Urinary bladder (tissue), 4 donors: ENCODE data around the gene BTRC. TPM values are rescaled to one million over a fixed set of nuclear protein-coding genes. Genes with fewer than 3 reads are reported as not detected.
"Not testable (repeated sequence)": the region's sequence is repeated elsewhere in the genome, so short reads cannot be mapped to it uniquely, and the experiment has no call there.

Experiments
- DNase-seq: peaks from one replicate; pipeline ENCODE4 v3.0.0-alpha.2; 2015; ENCODE audit errors: extremely low spot score
- H3K27ac ChIP-seq: one replicate; pipeline ENCODE4 v1.5.1; 2013; ENCODE audit warnings: low read depth, mild to moderate bottlenecking, moderate library complexity
- H3K36me3 ChIP-seq: one replicate; pipeline ENCODE4 v1.6.1; 2013; ENCODE audit warnings: mild to moderate bottlenecking, moderate library complexity; ENCODE audit not compliant: insufficient read depth
- H3K4me1 ChIP-seq: one replicate; pipeline ENCODE4 v1.6.1; 2013; ENCODE audit warnings: mild to moderate bottlenecking, moderate library complexity; ENCODE audit not compliant: insufficient read depth
- H3K4me3 ChIP-seq: one replicate; pipeline ENCODE4 v1.5.1; 2013; ENCODE audit warnings: low read depth, low read length
- WGBS: extraction: QIAGEN DNeasy Blood & Tissue Kit; methylation state at CpG from one replicate; pipeline ENCODE4 v1.1.7; 2013; 5-methylcytosine and 5-hydroxymethylcytosine counted together
- polyA plus RNA-seq: library from polyadenylated mRNA; stranded (reverse); fragments of 200-250 nt; gene quantifications from one replicate; pipeline ENCODE4 v1.2.3, GENCODE V29; 2013
- small RNA-seq: library from RNA; depleted of rRNA; stranded (forward); fragments of <200 nt; gene quantifications from one replicate; pipeline ENCODE3, GENCODE V24; 2014
- total RNA-seq: library from RNA; depleted of rRNA; stranded (reverse); fragments of >200 nt; gene quantifications from one replicate; pipeline ENCODE4 v1.2.3, GENCODE V29; 2014
- donor health status: healthy with polysubstance abuse.
- donor health status: healthy.

BTRC gene
- total and polyA plus RNA-seq, 2 donors: 8.5 to 17.0 TPM

DNA sequence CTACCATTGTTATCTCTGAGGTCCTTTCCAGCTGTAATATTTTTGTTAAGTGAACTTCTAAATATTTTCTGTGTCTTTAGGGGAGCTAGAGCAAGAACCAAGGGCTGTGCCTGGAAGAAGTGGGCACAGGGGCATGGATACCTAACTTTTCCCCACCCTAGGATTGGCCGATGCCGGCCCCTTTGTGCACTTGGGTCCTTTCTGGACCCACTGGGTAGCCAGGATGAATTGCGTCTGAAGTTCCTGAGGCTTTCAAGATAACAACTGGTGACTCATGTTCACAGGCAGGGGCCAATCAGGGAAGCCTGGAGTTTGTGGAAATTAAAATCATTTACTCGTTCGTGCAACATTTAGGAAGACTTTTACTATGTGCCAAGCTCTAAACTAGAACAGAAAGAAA, 234.9 kb downstream of the BTRC start:
- no peak overlapping the region for H3K27ac ChIP-seq
- 55% methylated on average over 5 of the region's 5 CpGs for WGBS
- no peaks in the 10 kb centered on the region for H3K36me3 ChIP-seq
- H3K4me1 ChIP-seq: no peaks in the 10 kb centered on the region
- peak overlapping the region; percentile 83 for H3K4me3 ChIP-seq
- no peak for DNase-seq

DNA sequence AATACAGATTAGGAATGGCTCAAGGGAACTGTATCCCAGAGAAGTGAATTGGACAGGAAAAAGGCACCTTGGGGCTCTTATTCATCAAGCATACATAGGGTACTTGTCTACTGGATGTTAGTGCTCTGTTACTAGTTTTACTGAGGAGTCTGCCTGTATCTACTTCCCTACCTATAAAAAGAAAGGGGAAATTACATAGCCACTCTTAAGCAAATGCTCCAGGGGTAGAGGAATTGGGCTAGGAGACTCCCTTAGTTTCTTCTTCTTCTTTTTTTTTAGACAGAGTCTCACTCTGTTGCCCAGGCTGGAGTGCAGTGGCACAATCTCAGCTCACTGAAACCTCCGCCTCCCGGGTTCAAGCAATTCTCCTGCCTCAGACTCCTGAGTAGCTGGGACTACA, 239.4 kb downstream of the BTRC start:
- not testable (repeated sequence) for DNase-seq, H3K27ac ChIP-seq, H3K4me3 ChIP-seq, H3K4me1 ChIP-seq, H3K36me3 ChIP-seq
- 79% methylated on average over 2 of the region's 2 CpGs for WGBS

DNA sequence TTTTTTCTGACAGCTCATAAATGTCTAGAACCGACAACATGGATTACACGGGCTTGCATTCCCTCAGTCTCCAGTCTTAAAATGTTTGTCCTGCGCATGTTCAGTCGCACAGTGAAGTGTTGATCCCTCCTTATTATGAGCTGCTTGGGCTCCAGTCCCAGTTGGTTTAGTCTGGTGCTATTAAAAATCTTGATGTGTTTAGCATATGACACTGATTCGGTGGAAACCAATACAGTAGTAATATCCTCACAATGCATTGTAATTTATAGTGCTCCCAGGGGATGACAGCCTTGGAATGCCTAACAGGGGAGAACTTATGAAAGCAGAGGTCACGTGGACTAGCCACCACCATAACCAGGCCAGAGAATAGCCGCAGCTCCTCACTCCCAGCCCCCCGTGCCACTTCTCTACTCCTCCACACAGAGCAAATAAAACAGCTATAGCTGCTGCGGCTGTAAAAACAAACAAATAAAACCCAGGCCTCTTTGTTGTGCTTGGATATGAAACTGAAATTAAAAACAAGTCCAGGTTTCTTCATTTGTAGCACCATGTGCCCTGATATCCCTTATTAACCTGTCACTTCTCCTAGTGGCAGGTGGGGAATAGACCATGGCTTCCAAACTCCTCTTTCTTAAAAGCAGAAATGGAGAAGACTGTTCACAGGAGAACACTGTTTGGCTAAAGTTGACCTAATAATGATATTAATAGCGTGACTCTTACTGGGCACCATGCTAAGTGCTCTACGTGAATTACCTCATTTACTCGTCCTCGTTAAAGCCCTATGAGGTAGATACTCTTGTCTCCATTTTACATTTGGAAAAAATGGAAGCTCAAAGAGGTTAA, 241.8 kb downstream of the BTRC start:
- no peak for DNase-seq
- 69% methylated on average over 13 of the region's 13 CpGs for WGBS
- Histone ChIP-seq H3K4me3 (no peak overlapping the region), H3K27ac (no peak overlapping the region), H3K4me1 (no peaks in the 10 kb centered on the region), H3K36me3 (no peaks in the 10 kb centered on the region)

DNA sequence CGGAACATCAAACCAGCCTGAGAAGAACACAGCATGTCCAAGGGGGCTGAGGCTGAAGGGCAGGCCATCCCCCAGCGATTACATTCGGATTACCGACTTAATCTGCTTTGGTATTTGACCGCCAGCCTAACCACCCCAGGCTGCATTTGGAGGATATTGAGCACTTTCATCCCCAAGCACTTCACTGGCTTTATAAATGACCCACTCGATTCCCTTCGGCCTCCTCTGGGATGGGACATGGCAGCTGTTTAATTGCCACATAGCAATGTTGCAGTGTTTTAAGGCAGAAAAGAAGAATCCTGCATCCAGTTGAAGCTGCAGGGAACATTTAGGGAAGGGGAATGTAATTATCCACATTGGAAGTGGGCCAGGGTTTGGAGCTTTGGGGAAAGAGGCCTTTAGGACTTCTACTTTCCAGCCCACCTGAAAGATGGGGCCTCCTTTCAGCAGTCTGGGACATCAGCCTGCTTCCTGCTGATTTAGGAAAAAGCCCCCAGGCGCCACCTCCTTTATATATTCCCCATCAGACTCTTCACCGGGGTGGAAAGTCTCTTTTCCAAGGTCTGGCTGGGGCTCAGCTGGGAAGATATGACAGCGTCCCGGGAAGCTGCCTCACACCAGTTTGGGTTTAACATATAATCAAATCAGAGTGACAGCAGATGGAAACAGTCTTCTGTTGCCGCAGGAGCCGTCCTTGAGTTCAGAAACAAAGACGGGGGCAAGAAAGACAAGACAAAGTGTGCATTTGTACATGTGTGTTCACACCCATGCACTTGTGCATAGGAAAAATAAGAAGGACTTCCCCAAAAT, 243.3 kb downstream of the BTRC start:
- Histone ChIP-seq H3K4me3 (no peak overlapping the region), H3K36me3 (no peaks in the 10 kb centered on the region), H3K4me1 (no peaks in the 10 kb centered on the region), H3K27ac (no peak overlapping the region)
- DNase-seq: no peak
- 69% methylated on average over 14 of the region's 14 CpGs for WGBS

DNA sequence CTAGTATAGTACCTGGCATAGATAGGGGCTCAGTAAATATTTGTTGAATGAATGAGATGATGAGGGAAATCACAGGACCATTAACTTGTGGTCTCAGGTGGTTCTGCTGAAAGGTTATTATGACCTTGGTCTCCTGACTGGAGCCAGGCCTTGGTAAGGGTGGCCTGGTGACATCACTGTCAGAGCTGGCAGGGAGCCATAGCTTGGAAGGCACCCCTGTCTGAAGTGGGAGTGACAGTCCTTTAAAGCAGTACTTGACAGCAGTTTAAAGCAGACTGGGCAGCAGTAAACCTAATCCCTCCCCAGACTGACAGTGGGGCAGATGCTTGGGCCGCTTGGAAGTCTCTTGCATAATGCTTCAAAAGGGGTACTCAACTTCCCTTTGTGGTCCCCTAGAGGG, 247.6 kb downstream of the BTRC start:
- Histone ChIP-seq H3K36me3 (no peaks in the 10 kb centered on the region), H3K4me1 (no peaks in the 10 kb centered on the region), H3K27ac (no peak overlapping the region), H3K4me3 (no peak overlapping the region)
- no peak for DNase-seq
- 91% methylated on average over 1 of the region's 1 CpG for WGBS

DNA sequence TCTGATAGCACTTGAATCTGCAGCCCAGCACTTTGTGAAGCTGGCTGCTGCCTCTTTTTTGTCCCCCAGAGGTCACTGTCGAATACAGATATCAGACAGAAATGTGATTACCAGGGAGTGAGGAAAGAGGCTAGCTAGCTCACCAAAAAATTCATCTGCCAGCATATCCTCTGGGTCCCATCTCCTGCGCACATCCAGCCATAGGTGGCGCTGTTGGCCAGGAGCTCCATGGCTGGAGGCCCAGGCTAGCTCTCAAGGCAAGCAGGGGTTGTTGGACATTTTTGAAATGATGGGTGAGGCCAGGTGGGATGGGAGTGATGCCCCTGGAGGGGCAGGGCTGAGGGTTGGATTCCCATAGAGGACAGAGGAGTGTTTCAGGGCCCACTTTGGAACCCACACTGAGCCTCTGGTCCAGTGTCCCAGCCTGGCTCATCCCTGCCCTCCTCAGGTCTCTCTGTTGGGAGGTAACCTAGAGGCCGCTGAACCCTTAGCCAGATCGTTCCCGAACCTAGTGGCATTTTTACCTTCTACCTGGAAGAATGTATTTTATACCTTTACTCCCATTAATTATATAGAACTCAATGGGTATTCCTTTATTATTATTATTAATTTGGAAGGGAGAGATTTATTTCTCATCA, 248.9 kb downstream of the BTRC start:
- no peaks in the 10 kb centered on the region for H3K4me1 ChIP-seq
- no peak for DNase-seq
- H3K36me3 ChIP-seq: no peaks in the 10 kb centered on the region
- WGBS: 59% methylated on average over 6 of the region's 6 CpGs
- H3K4me3 ChIP-seq: no peak overlapping the region
- no peak overlapping the region for H3K27ac ChIP-seq

Small RNA genes within 50 kb of the gene (small RNA-seq; reads per million reads assigned to genes)
- not detected for gene MIR3158-1
- 0.18 reads per million for gene RNU2-43P
- gene RNU2-59P: 0.62 reads per million, percentile 57 among the genes with 10 or more reads in this experiment

Other genes starting within 250 kb of the BTRC start
- gene TLX1, start 222.9 kb upstream of the BTRC start, total RNA-seq: not detected
- gene TLX1, start 222.9 kb upstream of the BTRC start, polyA plus RNA-seq: not detected
- not detected for gene LBX1, start 124.7 kb upstream of the BTRC start, total RNA-seq
- not detected for gene LBX1, start 124.7 kb upstream of the BTRC start, polyA plus RNA-seq
- gene POLL, start 234.1 kb downstream of the BTRC start, total RNA-seq: 10.4 TPM
- 27.6 TPM for gene POLL, start 234.1 kb downstream of the BTRC start, polyA plus RNA-seq
- 13.9 TPM for gene DPCD, start 234.2 kb downstream of the BTRC start, total RNA-seq
- gene DPCD, start 234.2 kb downstream of the BTRC start, polyA plus RNA-seq: 21.9 TPM